ENCODE measurements around the gene CLEC19A. TPM values are rescaled to one million over a fixed set of nuclear protein-coding genes. Genes with fewer than 3 reads are reported as not detected.
A peak's percentile ranks its signal among the peaks of the same experiment; 100 is the strongest.

CLEC19A gene
- total RNA-seq, result not detected
- polyA plus RNA-seq, result not detected

- H3K27ac Mint-ChIP-seq, result peak within 1 kb of the TSS in 1 of 7 donors; percentile 40
- no peak for DNase-seq
- no peaks in the 10 kb centered on the region for H3K27me3 ChIP-seq (ENCODE audit: insufficient read depth, low read length)
- H3K36me3 Mint-ChIP-seq, result no peaks in the 10 kb centered on the region
- POLR2A ChIA-PET (ENCODE audit: partially characterized antibody), result no interaction called here
- H3K4me3 Mint-ChIP-seq, result no peak within 1 kb of the TSS
- H3K27ac ChIP-seq (ENCODE audit: low read depth, low read length), result no peak within 1 kb of the TSS
- no peaks in the 10 kb centered on the region for H3K36me3 ChIP-seq (ENCODE audit: insufficient read depth, low read length)
- no peak within 1 kb of the TSS for H3K4me3 ChIP-seq (ENCODE audit: low read length in 2 of 2)
- intact Hi-C loops (cut with micrococcal nuclease), result no loop called here
- H3K4me1 ChIP-seq (ENCODE audit: insufficient read depth, low read length), result no peaks in the 10 kb centered on the region
- H3K9me3 Mint-ChIP-seq, result no peaks in the 10 kb centered on the region
- peaks cover 0 to 1% of the 10 kb centered on the region in 2 donors for H3K27me3 Mint-ChIP-seq
- CTCF ChIA-PET (ENCODE audit: partially characterized antibody), result no interaction called here
- no peaks in the 10 kb centered on the region for H3K4me1 Mint-ChIP-seq
- H3K9me3 ChIP-seq (ENCODE audit: control insufficient read depth in 1 of 2, low read length in 2 of 2), result no peaks in the 10 kb centered on the region
These were observed at the start of gene CLEC19A for GRCh38 chr16:19285431-19285830. Gene CLEC19A, plus strand, starts transcription at chr16:19285731. Its CDS starts 121 bp downstream, at chr16:19285852.

GRCh38 chr16:19235886-19236285 is 49.6 kb upstream of the CLEC19A start:
- no peak overlapping the region for H3K27ac ChIP-seq (ENCODE audit: low read depth, low read length)
- intact Hi-C loops (cut with micrococcal nuclease), result no loop called here
- H3K36me3 ChIP-seq (ENCODE audit: insufficient read depth, low read length), result no peaks in the 10 kb centered on the region
- no peaks in the 10 kb centered on the region for H3K27me3 ChIP-seq (ENCODE audit: insufficient read depth, low read length)
- H3K4me3 ChIP-seq (ENCODE audit: low read length in 2 of 2), result no peak overlapping the region
- CTCF ChIA-PET (ENCODE audit: partially characterized antibody), result no interaction called here
- Mint-ChIP-seq H3K4me1 (no peaks in the 10 kb centered on the region), H3K27me3 (peaks cover 4% of the 10 kb centered on the region in 2 donors), H3K9me3 (peaks cover 0 to 51% (median 27%) of the 10 kb centered on the region in 8 donors), H3K36me3 (no peaks in the 10 kb centered on the region), H3K4me3 (no peak overlapping the region), H3K27ac (no peak overlapping the region)
- peaks cover 0 to 13% of the 10 kb centered on the region in 2 donors for H3K9me3 ChIP-seq (ENCODE audit: control insufficient read depth in 1 of 2, low read length in 2 of 2)
- POLR2A ChIA-PET (ENCODE audit: partially characterized antibody), result no interaction called here
- no peak for DNase-seq
- no peaks in the 10 kb centered on the region for H3K4me1 ChIP-seq (ENCODE audit: insufficient read depth, low read length)

- no peaks in the 10 kb centered on the region for H3K36me3 ChIP-seq (ENCODE audit: insufficient read depth, low read length)
- no peaks in the 10 kb centered on the region for H3K27me3 ChIP-seq (ENCODE audit: insufficient read depth, low read length)
- CTCF ChIA-PET (ENCODE audit: partially characterized antibody), result no interaction called here
- no peaks in the 10 kb centered on the region for H3K36me3 Mint-ChIP-seq
- peaks cover 3% of the 10 kb centered on the region in 2 donors for H3K27me3 Mint-ChIP-seq
- H3K27ac Mint-ChIP-seq, result no peak overlapping the region
- no peaks in the 10 kb centered on the region for H3K4me1 Mint-ChIP-seq
- H3K9me3 Mint-ChIP-seq, result peaks cover 0 to 49% (median 27%) of the 10 kb centered on the region in 8 donors
- no peak overlapping the region for H3K4me3 Mint-ChIP-seq
- no peaks in the 10 kb centered on the region for H3K4me1 ChIP-seq (ENCODE audit: insufficient read depth, low read length)
- H3K27ac ChIP-seq (ENCODE audit: low read depth, low read length), result no peak overlapping the region
- H3K9me3 ChIP-seq (ENCODE audit: control insufficient read depth in 1 of 2, low read length in 2 of 2), result peaks cover 0 to 13% of the 10 kb centered on the region in 2 donors
- no peak for DNase-seq
- H3K4me3 ChIP-seq (ENCODE audit: low read length in 2 of 2), result no peak overlapping the region
- intact Hi-C loops (cut with micrococcal nuclease), result no loop called here
- POLR2A ChIA-PET (ENCODE audit: partially characterized antibody), result no interaction called here
These were observed 48.8 kb upstream of the CLEC19A start for GRCh38 chr16:19236561-19237209.

GRCh38 chr16:19238406-19238805 is 47.1 kb upstream of the CLEC19A start:
- no peaks in the 10 kb centered on the region for H3K36me3 Mint-ChIP-seq
- H3K27me3 Mint-ChIP-seq, result no peaks in the 10 kb centered on the region
- H3K4me3 ChIP-seq (ENCODE audit: low read length in 2 of 2), result no peak overlapping the region
- H3K27ac ChIP-seq (ENCODE audit: low read depth, low read length), result no peak overlapping the region
- CTCF ChIA-PET (ENCODE audit: partially characterized antibody), result no interaction called here
- POLR2A ChIA-PET (ENCODE audit: partially characterized antibody), result no interaction called here
- no peaks in the 10 kb centered on the region for H3K4me1 Mint-ChIP-seq
- peaks cover 0 to 47% (median 27%) of the 10 kb centered on the region in 8 donors for H3K9me3 Mint-ChIP-seq
- H3K4me1 ChIP-seq (ENCODE audit: insufficient read depth, low read length), result no peaks in the 10 kb centered on the region
- no peak for DNase-seq
- H3K9me3 ChIP-seq (ENCODE audit: control insufficient read depth in 1 of 2, low read length in 2 of 2), result peaks cover 0 to 13% of the 10 kb centered on the region in 2 donors
- no peaks in the 10 kb centered on the region for H3K36me3 ChIP-seq (ENCODE audit: insufficient read depth, low read length)
- H3K27ac Mint-ChIP-seq, result no peak overlapping the region
- intact Hi-C loops (cut with micrococcal nuclease), result no loop called here
- H3K27me3 ChIP-seq (ENCODE audit: insufficient read depth, low read length), result no peaks in the 10 kb centered on the region
- H3K4me3 Mint-ChIP-seq, result no peak overlapping the region

- Mint-ChIP-seq H3K9me3 (peaks cover 1 to 42% (median 26%) of the 10 kb centered on the region in 8 donors), H3K27ac (peak overlapping the region in 1 of 7 donors; percentile 60), H3K36me3 (no peaks in the 10 kb centered on the region), H3K27me3 (peaks cover 0 to 2% of the 10 kb centered on the region in 2 donors), H3K4me1 (no peaks in the 10 kb centered on the region), H3K4me3 (no peak overlapping the region)
- intact Hi-C loops (cut with micrococcal nuclease), result no loop called here
- Histone ChIP-seq H3K9me3 (ENCODE audit: control insufficient read depth in 1 of 2, low read length in 2 of 2) (peaks cover 0 to 13% of the 10 kb centered on the region in 2 donors), H3K4me3 (ENCODE audit: low read length in 2 of 2) (no peak overlapping the region), H3K36me3 (ENCODE audit: insufficient read depth, low read length) (no peaks in the 10 kb centered on the region), H3K4me1 (ENCODE audit: insufficient read depth, low read length) (no peaks in the 10 kb centered on the region), H3K27ac (ENCODE audit: low read depth, low read length) (no peak overlapping the region), H3K27me3 (ENCODE audit: insufficient read depth, low read length) (no peaks in the 10 kb centered on the region)
- DNase-seq, result no peak
- ChIA-PET CTCF (ENCODE audit: partially characterized antibody) (no interaction called here), POLR2A (ENCODE audit: partially characterized antibody) (no interaction called here)
These were observed 45.9 kb upstream of the CLEC19A start for GRCh38 chr16:19239511-19240155.

- no peaks in the 10 kb centered on the region for H3K4me1 Mint-ChIP-seq
- Histone ChIP-seq H3K36me3 (ENCODE audit: insufficient read depth, low read length) (no peaks in the 10 kb centered on the region), H3K9me3 (ENCODE audit: control insufficient read depth in 1 of 2, low read length in 2 of 2) (peaks cover 0 to 4% of the 10 kb centered on the region in 2 donors), H3K27ac (ENCODE audit: low read depth, low read length) (no peak overlapping the region), H3K27me3 (ENCODE audit: insufficient read depth, low read length) (no peaks in the 10 kb centered on the region), H3K4me3 (ENCODE audit: low read length in 2 of 2) (no peak overlapping the region), H3K4me1 (ENCODE audit: insufficient read depth, low read length) (no peaks in the 10 kb centered on the region)
- no peak overlapping the region for H3K27ac Mint-ChIP-seq
- no peak overlapping the region for H3K4me3 Mint-ChIP-seq
- H3K9me3 Mint-ChIP-seq, result peaks cover 3 to 34% (median 18%) of the 10 kb centered on the region in 8 donors
- DNase-seq, result no peak
- ChIA-PET POLR2A (ENCODE audit: partially characterized antibody) (no interaction called here), CTCF (ENCODE audit: partially characterized antibody) (no interaction called here)
- intact Hi-C loops (cut with micrococcal nuclease), result no loop called here
- no peaks in the 10 kb centered on the region for H3K36me3 Mint-ChIP-seq
- H3K27me3 Mint-ChIP-seq, result peaks cover 0 to 2% of the 10 kb centered on the region in 2 donors
These were observed 45.0 kb upstream of the CLEC19A start for GRCh38 chr16:19240494-19240893.

- no peaks in the 10 kb centered on the region for H3K36me3 Mint-ChIP-seq
These were observed 44.0 kb upstream of the CLEC19A start for GRCh38 chr16:19241512-19241911.

More at GRCh38 chr16:19241512-19241911, 44.0 kb upstream of the CLEC19A start:
- peaks cover 0 to 2% of the 10 kb centered on the region in 2 donors for H3K27me3 Mint-ChIP-seq
- POLR2A ChIA-PET (ENCODE audit: partially characterized antibody), result no interaction called here
- H3K4me1 Mint-ChIP-seq, result no peaks in the 10 kb centered on the region
- H3K27ac ChIP-seq (ENCODE audit: low read depth, low read length), result no peak overlapping the region
- no peaks in the 10 kb centered on the region for H3K4me1 ChIP-seq (ENCODE audit: insufficient read depth, low read length)
- no peak overlapping the region for H3K27ac Mint-ChIP-seq
- H3K9me3 Mint-ChIP-seq, result peaks cover 2 to 24% (median 11%) of the 10 kb centered on the region in 8 donors
- no peak for DNase-seq
- H3K9me3 ChIP-seq (ENCODE audit: control insufficient read depth in 1 of 2, low read length in 2 of 2), result no peaks in the 10 kb centered on the region
- CTCF ChIA-PET (ENCODE audit: partially characterized antibody), result interaction anchor here (0.5 kb wide), 1 partner anchor 15 kb away, joined by 3 read pairs; no protein-coding TSS in a partner anchor
- intact Hi-C loops (cut with micrococcal nuclease), result no loop called here
- no peaks in the 10 kb centered on the region for H3K27me3 ChIP-seq (ENCODE audit: insufficient read depth, low read length)
- no peak overlapping the region for H3K4me3 Mint-ChIP-seq
- H3K36me3 ChIP-seq (ENCODE audit: insufficient read depth, low read length), result no peaks in the 10 kb centered on the region
- H3K4me3 ChIP-seq (ENCODE audit: low read length in 2 of 2), result no peak overlapping the region

All from CD4-positive, alpha-beta memory T cell (primary cell).